HL-60 (cell line): ENCODE data around the gene NOS3.
A peak's percentile ranks its signal among the peaks of the same experiment; 100 is the strongest.

ENCODE experiments used
- DNase-seq, 2 experiments: peaks; one replicate each; pipeline ENCODE4 v3.0.0-alpha.2; 2010 to 2020; ENCODE audit warnings: low read depth in 1 of 2, low spot score in 1 of 2
- H3K27ac ChIP-seq: fragments of 250-450 bp; sonication (Bioruptor Pico); replicated peaks from 2 replicates; pipeline ENCODE4 v1.5.1; 2020; ENCODE audit warnings: mild to moderate bottlenecking, moderate library complexity
- H3K27me3 ChIP-seq: fragments of 250-450 bp; sonication (Bioruptor Pico); 2 replicates; pipeline ENCODE4 v1.5.1; 2021; ENCODE audit warnings: mild to moderate bottlenecking, moderate library complexity; ENCODE audit not compliant: insufficient read depth, poor library complexity, severe bottlenecking
- H3K4me3 ChIP-seq: replicated peaks from 2 replicates; pipeline ENCODE4 v1.5.1; 2011; ENCODE audit warnings: mild to moderate bottlenecking, control low read depth, low read length; ENCODE audit not compliant: insufficient read depth
- GABPA ChIP-seq: IDR thresholded peaks from 2 replicates; pipeline ENCODE4 v1.6.1; 2012; ENCODE audit warnings: low read depth
- POLR2AphosphoS5 ChIP-seq: IDR thresholded peaks from 2 replicates; pipeline ENCODE4 v1.6.1; 2012; ENCODE audit warnings: low read depth
- SPI1 ChIP-seq: IDR thresholded peaks from 2 replicates; pipeline ENCODE4 v1.6.1; 2012; ENCODE audit warnings: low read depth, mild to moderate bottlenecking, borderline replicate concordance
- TF ChIP-seq, protein P1 (sequence below): IDR thresholded peaks from 2 replicates; pipeline ENCODE4 v1.6.1; 2012; ENCODE audit warnings: low read depth; ENCODE audit not compliant: insufficient replicate concordance
- TF ChIP-seq, protein P2 (sequence below): IDR thresholded peaks from one replicate; pipeline ENCODE4 v1.5.1; 2011; ENCODE audit warnings: low read length, control low read depth, inconsistent platforms; ENCODE audit not compliant: insufficient read depth

Gene NOS3

DNA sequence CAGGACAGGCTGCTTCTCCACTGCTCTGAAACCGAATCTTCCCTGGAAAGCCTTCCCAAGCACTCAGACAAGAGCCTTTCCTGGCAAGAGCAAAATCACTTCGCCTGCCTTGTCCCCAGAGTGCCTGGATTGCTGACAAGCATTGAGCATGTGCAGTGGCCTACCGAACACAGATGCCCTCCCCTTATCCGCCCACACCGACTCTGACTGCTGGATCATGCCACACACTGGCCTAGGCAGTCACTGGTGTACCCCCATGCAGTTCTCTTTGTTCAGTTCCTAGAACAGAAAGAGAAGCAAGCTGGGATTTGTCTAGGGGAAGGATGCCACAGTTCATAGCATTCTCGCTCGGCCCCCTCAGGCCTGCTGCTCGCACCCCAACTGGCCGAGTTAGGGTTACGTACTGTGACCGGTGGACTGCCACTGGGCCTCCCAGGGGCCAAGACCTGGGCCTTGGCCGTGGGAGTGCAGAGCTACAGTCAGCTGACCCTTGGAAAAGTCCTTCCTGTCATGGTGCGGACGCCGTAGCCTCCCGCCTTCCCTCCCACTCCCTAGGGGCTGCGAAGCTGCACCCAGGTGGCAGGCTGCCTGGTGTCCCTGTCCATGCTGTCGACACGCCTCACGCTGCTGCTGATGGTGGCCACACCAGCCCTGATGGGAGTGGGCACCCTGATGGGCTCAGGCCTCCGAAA lies 44.4 kb downstream of the NOS3 start:
- H3K27me3 ChIP-seq, result no peaks in the 10 kb centered on the region
- TF ChIP-seq, protein P1, sequence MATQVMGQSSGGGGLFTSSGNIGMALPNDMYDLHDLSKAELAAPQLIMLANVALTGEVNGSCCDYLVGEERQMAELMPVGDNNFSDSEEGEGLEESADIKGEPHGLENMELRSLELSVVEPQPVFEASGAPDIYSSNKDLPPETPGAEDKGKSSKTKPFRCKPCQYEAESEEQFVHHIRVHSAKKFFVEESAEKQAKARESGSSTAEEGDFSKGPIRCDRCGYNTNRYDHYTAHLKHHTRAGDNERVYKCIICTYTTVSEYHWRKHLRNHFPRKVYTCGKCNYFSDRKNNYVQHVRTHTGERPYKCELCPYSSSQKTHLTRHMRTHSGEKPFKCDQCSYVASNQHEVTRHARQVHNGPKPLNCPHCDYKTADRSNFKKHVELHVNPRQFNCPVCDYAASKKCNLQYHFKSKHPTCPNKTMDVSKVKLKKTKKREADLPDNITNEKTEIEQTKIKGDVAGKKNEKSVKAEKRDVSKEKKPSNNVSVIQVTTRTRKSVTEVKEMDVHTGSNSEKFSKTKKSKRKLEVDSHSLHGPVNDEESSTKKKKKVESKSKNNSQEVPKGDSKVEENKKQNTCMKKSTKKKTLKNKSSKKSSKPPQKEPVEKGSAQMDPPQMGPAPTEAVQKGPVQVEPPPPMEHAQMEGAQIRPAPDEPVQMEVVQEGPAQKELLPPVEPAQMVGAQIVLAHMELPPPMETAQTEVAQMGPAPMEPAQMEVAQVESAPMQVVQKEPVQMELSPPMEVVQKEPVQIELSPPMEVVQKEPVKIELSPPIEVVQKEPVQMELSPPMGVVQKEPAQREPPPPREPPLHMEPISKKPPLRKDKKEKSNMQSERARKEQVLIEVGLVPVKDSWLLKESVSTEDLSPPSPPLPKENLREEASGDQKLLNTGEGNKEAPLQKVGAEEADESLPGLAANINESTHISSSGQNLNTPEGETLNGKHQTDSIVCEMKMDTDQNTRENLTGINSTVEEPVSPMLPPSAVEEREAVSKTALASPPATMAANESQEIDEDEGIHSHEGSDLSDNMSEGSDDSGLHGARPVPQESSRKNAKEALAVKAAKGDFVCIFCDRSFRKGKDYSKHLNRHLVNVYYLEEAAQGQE, result no peak
- TF ChIP-seq POLR2AphosphoS5, result no peak
- TF ChIP-seq SPI1, result no peak
- TF ChIP-seq GABPA, result no peak
- TF ChIP-seq, protein P2, sequence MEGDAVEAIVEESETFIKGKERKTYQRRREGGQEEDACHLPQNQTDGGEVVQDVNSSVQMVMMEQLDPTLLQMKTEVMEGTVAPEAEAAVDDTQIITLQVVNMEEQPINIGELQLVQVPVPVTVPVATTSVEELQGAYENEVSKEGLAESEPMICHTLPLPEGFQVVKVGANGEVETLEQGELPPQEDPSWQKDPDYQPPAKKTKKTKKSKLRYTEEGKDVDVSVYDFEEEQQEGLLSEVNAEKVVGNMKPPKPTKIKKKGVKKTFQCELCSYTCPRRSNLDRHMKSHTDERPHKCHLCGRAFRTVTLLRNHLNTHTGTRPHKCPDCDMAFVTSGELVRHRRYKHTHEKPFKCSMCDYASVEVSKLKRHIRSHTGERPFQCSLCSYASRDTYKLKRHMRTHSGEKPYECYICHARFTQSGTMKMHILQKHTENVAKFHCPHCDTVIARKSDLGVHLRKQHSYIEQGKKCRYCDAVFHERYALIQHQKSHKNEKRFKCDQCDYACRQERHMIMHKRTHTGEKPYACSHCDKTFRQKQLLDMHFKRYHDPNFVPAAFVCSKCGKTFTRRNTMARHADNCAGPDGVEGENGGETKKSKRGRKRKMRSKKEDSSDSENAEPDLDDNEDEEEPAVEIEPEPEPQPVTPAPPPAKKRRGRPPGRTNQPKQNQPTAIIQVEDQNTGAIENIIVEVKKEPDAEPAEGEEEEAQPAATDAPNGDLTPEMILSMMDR, result no peak

DNA sequence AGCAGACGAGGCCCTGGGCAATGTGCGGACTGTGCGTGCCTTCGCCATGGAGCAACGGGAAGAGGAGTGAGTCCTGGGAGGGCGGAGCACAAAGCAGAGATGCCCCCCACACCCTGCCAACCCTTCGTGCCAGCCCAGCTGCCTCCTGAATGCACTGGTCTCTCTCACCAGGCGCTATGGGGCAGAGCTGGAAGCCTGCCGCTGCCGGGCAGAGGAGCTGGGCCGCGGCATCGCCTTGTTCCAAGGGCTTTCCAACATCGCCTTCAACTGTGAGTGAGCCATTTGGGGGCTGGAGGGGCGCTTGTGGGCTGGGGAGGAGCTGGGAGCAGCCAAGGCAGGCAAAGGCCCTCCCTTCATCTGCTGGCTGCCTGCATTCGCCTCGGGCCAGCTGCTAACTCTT lies 45.1 kb downstream of the NOS3 start:
- Histone ChIP-seq H3K27me3 (no peaks in the 10 kb centered on the region), H3K4me3 (no peak overlapping the region), H3K27ac (no peak overlapping the region)
- TF ChIP-seq GABPA (no peak), POLR2AphosphoS5 (no peak), SPI1 (no peak)
- TF ChIP-seq, protein P2, result no peak
- TF ChIP-seq, protein P1, result no peak
- no peak for DNase-seq

More for the DNA sequence above, 44.4 kb downstream of the NOS3 start:
- no peak for DNase-seq
- Histone ChIP-seq H3K4me3 (no peak overlapping the region), H3K27ac (no peak overlapping the region)

DNA sequence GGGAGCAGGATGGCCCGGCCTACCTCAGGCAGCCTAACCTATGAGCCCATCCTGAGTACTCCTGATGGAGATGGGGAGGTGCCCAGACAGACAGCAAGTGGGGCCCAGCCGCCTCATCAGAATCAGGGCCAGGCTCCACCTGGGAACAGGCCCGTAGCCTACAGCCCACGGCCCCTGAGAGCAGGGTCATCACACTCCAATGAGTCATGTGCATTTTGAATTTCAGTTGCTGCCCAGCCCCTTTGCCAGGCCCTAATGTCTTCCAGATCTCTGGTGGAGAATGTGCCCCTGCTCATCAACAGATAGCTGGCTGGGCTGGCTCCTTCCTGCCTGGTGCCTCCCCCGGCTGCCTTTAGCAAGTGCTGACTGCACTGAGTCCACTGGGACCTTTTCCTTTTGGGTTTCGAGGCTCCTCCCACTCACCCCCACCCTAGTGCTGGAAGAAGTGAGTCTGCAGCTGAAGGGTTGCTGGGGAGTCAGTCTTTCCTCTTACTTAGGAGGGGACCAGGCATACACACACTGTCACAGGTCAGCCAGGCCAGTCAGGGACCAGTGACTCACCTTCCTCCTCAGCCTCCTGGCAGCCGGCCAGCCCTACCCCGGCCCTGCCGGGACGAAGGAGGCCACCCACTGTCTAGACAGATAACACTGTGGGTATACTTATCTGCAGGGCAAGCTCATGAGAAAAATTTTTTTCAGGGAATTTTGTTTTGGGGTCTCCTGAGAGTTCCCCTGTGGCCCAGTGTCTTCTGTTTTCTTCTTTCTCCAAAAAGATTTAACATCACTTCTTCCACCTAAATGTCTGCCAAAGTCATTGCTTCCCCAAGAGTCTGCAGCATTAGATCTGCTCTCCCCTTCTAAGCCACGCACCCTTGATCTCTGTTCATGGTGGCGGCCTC lies 48.4 kb downstream of the NOS3 start:
- TF ChIP-seq, protein P2, result no peak
- peak; percentile 42; the same call in 1 of the 2 replicates for TF ChIP-seq POLR2AphosphoS5
- no peak for TF ChIP-seq GABPA
- TF ChIP-seq, protein P1, result no peak
- Histone ChIP-seq H3K4me3 (no peak overlapping the region), H3K27ac (no peak overlapping the region), H3K27me3 (no peaks in the 10 kb centered on the region)
- DNase-seq, result peak; percentile 67 to 95
